Uterus (tissue), 2 donors: ENCODE data around the gene ENPP4.

Experiments
- POLR2A ChIP-seq, 2 donors: fragments of 450-650 bp; IDR thresholded peaks; one replicate each; pipeline ENCODE4 v1.6.1; 2016; ENCODE audit warnings: antibody characterized with exemption in 2 of 2, mild to moderate bottlenecking in 1 of 2, moderate library complexity in 1 of 2
- TF ChIP-seq, protein P1 (sequence below), 4 experiments: fragments of 200-600 bp in 2 of 4; fragments of 450-650 bp in 2 of 4; sonication (generic) in 2 of 4; IDR thresholded peaks; one replicate each; pipeline ENCODE4 v1.5.1; 2016 to 2019; ENCODE audit warnings: antibody characterized with exemption in 4 of 4, mild to moderate bottlenecking in 2 of 4, moderate library complexity in 1 of 4

DNA sequence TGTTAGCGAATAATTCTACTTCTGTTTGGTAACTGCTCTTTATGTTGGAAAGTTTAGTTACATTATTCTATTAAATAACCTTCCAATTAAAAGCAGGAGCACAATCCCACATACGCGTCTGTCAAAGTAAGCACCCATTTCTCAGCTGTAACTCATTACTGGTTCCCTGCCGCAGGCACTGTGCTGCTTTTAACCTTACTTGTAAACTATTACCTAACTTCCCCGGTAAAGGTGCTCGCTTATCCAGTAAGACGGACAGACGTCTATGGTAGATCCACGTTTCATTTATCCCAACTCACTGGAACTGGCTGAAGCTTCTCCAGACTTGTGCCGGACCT, 529 bp upstream of the ENPP4 start:
- TF ChIP-seq, protein P1, sequence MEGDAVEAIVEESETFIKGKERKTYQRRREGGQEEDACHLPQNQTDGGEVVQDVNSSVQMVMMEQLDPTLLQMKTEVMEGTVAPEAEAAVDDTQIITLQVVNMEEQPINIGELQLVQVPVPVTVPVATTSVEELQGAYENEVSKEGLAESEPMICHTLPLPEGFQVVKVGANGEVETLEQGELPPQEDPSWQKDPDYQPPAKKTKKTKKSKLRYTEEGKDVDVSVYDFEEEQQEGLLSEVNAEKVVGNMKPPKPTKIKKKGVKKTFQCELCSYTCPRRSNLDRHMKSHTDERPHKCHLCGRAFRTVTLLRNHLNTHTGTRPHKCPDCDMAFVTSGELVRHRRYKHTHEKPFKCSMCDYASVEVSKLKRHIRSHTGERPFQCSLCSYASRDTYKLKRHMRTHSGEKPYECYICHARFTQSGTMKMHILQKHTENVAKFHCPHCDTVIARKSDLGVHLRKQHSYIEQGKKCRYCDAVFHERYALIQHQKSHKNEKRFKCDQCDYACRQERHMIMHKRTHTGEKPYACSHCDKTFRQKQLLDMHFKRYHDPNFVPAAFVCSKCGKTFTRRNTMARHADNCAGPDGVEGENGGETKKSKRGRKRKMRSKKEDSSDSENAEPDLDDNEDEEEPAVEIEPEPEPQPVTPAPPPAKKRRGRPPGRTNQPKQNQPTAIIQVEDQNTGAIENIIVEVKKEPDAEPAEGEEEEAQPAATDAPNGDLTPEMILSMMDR (IDR thresholded peaks at IDR 0.05), result no peak
- no peak for TF ChIP-seq POLR2A (IDR thresholded peaks at IDR 0.05)
